Amniotic stem cell (primary cell): ENCODE results near the gene DLEC1.

Source experiments
- DNase-seq: peaks from one replicate; lab custom pipeline; 2025; lab: John Stamatoyannopoulos, UW

Gene DLEC1, protein sequence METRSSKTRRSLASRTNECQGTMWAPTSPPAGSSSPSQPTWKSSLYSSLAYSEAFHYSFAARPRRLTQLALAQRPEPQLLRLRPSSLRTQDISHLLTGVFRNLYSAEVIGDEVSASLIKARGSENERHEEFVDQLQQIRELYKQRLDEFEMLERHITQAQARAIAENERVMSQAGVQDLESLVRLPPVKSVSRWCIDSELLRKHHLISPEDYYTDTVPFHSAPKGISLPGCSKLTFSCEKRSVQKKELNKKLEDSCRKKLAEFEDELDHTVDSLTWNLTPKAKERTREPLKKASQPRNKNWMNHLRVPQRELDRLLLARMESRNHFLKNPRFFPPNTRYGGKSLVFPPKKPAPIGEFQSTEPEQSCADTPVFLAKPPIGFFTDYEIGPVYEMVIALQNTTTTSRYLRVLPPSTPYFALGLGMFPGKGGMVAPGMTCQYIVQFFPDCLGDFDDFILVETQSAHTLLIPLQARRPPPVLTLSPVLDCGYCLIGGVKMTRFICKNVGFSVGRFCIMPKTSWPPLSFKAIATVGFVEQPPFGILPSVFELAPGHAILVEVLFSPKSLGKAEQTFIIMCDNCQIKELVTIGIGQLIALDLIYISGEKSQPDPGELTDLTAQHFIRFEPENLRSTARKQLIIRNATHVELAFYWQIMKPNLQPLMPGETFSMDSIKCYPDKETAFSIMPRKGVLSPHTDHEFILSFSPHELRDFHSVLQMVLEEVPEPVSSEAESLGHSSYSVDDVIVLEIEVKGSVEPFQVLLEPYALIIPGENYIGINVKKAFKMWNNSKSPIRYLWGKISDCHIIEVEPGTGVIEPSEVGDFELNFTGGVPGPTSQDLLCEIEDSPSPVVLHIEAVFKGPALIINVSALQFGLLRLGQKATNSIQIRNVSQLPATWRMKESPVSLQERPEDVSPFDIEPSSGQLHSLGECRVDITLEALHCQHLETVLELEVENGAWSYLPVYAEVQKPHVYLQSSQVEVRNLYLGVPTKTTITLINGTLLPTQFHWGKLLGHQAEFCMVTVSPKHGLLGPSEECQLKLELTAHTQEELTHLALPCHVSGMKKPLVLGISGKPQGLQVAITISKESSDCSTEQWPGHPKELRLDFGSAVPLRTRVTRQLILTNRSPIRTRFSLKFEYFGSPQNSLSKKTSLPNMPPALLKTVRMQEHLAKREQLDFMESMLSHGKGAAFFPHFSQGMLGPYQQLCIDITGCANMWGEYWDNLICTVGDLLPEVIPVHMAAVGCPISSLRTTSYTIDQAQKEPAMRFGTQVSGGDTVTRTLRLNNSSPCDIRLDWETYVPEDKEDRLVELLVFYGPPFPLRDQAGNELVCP (N-terminal part only)

DNA sequence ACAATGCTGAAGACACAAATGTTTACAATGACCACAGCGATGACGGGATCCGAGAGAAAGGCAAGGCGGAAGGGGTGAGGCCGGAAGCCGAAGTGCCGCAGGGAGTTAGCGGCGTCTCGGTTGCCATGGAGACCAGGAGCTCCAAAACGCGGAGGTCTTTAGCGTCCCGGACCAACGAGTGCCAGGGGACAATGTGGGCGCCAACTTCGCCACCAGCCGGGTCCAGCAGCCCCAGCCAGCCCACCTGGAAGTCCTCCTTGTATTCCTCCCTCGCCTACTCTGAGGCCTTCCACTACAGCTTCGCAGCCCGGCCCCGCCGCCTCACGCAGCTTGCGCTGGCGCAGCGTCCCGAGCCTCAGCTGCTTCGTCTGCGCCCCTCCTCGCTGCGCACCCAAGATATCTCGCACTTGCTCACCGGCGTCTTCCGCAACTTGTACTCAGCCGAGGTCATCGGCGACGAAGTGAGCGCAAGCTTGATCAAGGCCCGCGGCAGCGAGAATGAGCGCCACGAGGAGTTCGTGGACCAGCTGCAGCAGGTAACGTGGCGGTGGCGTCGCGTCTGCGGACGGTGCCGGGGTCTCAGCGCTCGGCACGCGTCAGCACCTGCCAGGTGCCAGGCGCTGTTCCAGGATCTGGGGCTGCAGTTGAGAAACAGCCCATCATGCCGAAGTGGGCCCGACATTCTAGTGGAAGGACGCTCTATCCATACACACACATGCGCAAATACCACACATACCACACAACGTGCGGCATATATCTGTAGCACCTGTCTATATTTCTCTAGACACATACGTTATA is at the start of gene DLEC1:
Gene DLEC1 (plus strand): TSS at position 108 of the 798 bp plus-strand sequence. CDS start 18 bp downstream, at position 126.
- no peak for DNase-seq

DNA sequence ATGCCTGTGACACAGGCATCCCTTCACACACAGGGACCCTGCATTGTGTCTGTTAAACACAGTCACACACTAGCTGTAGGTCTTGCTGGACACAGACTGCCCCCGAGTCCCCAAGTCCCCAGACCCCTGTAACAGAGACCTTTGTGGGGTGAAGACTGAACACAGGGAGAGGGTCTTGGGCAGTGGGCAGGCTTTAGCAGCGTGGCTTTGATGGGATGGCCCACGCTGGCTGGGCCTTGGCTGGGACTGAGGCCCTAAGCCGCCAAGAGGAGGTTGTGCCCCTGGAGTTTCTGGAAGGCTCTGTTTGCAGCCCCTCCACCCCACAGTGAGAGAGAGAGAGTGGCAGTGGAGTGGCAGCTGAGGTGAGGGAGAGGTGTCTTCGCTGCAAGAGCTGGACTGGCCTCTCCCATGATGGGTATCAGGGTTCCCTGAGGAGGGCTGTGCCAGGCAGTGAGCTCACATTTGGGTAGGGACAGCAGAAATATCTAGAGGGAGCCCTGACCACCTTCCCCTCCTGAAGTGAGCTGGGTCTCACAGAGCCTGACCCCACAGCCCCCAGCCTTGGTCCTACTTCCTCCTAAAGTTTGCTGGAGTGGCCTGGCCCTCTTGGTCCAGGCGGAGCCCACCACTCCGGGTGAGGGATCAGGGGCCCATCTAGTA is 49.1 kb upstream of the DLEC1 start:
- DNase-seq, result no peak

DNA sequence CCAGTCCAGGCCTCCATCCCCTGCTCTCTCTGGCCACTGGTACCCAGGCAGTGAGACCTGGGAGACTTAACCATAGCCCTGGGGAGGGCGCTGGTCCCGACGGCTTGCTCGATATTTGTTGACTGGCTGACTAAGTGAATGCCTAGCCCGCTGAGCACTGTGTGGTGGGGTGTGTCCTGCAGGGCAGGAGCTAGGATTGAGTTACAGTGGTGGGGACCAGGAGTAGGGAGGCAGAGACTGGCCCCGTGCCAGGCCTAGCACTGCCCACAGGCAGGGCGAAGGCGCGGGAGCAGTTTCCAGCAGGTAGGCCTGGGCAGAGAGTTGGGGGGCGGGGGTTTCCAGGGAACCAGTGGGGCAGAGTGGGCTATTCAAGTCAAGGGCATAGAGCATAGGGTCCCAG is 48.5 kb upstream of the DLEC1 start, which contains the start of gene VILL:
Gene VILL (plus strand): TSS at position 260 of the 400 bp plus-strand sequence. CDS start 2,887 bp downstream, outside the sequence.
- DNase-seq, result no peak

DNA sequence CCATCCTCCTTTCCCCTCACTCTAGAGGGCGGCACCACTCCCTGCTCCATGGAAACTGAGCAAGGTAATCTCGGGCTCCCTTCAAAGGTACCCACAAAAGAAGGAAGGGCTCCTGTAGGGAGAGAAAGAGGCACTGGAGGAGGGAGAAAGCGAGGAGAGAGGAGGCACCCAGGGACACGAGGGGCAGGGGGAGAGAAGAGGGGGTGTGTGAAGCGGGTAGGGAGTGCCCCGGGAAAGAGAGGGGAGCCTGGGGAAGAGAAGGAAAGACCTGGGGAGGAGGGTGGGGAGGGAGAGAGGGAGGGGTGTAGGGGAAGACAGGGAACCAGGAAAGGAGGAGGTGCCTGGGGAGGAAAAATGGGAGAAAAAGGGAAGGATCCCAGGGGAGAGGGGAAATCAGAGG is 47.9 kb upstream of the DLEC1 start:
- DNase-seq, result no peak

DNA sequence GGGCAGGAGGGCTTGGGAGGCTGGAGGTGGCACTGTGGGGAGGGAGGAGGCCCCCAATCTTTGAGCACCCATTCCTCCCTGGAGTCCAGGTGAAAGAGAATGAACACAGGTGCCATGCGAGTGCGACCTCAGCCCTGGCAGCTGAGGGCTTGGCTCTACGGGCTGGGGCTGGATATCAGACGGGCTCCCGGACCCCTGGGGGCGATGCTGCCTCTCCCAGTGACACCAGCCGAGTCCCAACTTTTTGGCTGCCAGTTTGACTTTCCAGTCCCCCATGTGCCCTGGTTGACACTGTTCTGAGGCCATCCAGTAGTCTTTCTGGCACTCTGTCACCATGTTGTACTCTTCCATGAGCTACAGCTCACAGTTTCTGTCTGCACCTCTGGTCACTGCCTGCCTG is 47.2 kb upstream of the DLEC1 start:
- DNase-seq, result no peak

DNA sequence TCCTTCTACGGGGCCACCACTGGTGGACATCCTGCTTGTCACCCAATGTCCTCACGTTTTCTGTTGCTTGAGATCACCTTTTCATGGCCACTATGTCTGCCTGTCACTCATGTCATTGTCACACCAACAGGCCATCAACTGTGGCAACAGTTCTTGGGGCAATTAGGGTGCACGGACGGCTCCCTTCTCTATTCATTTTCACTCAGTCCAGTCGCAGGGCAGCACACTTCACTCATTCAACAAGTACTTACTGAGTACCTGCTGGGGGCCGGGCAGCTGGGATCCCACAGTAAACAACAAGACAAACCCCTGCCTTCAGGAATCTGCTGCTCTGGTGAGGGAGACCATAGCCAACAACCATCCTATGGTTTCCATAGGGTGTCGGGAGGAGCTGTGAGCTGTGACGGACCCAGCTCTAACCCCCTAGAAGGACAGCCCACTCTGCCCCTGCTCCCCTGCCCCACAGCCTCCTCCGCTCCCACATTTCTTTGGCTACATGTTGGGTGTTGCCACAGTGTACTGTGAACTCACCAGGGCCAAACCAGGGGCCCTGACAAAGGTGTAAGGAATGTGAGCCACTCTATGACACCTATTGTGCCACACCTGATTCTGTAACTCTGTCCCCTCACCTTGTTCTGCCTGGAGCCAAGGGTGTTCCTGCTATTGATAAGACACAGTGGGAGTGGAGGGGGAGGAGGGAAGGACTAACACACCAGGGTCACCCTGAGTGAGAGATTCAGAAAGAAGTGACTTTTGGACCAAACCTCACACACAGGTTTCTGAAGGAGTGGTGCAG is 46.5 kb upstream of the DLEC1 start:
- DNase-seq, result no peak

DNA sequence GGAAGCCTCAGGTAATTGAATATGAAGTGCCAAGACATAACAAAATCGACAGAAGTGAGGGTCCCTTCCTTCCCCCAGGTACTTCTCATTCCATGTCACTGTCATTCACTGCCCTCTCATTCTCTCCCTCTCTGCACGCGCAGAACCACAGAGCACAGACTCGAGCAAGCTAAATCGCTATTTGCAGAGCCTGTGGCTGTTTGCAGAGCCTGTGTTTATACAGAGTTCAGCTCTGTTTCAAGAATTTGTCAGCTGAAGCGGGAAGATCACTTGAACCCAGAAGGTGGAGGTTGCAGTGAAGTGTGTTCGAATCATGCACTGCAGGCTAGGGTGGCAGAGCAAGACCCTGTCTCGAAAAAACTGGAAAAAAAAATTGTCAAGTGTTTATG is 45.9 kb upstream of the DLEC1 start:
- DNase-seq, result no peak

DNA sequence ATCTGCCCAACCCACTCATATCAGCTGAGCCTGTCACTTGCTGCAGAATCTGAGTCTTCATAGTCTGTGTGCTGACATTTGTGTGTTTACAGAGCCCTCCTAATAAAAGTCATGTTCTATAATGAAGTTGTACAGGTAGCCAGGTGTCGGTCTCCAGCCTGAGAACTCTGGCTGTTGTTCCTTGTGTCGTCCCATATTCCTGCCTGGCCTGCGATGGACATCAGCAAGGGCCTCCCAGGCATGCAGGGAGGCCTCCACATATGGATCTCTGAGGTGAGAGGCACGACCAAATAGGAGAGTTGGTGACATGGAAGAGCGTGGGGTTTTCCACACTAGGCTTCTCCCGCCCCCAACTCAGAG is 45.6 kb upstream of the DLEC1 start:
- DNase-seq, result no peak

DNA sequence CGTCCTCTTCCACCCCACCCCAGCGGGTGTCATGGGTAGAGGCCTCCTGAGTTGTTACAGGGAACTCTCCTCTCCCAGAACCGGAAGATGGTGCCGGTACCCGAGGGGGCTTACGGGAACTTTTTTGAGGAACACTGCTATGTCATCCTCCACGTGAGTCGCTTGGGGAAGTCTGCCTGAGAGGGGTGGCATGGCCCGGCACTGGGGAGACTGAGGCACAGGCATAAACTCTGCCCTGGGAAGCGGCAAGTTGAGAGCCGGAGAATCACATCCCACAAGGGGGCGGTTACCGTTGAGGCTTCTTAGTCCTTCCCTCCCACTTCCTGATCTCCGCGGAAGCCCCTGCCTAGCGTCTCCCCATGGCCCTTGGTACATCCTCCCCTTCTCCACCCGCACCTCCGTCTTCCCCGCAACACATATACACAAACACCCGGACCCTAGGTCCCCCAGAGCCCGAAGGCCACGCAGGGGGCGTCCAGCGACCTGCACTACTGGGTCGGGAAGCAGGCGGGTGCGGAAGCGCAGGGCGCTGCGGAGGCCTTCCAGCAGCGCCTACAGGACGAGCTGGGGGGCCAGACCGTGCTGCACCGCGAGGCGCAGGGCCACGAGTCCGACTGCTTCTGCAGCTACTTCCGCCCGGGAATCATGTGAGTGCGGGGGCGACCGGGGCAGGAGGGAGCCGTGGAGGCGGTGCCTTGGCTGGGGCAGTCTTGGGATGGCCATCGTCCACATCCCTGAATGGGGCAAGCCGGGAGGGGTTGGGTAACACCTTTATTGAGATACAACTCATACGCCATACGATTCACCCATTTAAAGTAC is 45.0 kb upstream of the DLEC1 start:
- no peak for DNase-seq

DNA sequence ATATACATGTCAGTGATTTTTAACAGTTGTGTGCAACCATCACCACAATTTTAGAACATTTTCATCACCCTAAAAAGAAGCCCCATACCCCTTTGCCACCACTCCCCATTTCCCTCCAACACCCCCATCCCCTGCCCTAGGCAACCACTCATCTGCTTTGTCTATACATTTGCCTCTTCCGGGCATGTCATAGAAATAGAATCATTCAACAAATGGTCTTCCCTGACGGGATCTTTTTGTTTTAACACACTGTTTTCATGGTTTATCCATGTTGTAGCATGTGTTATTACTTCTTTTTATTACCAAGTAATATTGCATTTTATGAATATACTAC is 44.4 kb upstream of the DLEC1 start:
- no peak for DNase-seq

DNA sequence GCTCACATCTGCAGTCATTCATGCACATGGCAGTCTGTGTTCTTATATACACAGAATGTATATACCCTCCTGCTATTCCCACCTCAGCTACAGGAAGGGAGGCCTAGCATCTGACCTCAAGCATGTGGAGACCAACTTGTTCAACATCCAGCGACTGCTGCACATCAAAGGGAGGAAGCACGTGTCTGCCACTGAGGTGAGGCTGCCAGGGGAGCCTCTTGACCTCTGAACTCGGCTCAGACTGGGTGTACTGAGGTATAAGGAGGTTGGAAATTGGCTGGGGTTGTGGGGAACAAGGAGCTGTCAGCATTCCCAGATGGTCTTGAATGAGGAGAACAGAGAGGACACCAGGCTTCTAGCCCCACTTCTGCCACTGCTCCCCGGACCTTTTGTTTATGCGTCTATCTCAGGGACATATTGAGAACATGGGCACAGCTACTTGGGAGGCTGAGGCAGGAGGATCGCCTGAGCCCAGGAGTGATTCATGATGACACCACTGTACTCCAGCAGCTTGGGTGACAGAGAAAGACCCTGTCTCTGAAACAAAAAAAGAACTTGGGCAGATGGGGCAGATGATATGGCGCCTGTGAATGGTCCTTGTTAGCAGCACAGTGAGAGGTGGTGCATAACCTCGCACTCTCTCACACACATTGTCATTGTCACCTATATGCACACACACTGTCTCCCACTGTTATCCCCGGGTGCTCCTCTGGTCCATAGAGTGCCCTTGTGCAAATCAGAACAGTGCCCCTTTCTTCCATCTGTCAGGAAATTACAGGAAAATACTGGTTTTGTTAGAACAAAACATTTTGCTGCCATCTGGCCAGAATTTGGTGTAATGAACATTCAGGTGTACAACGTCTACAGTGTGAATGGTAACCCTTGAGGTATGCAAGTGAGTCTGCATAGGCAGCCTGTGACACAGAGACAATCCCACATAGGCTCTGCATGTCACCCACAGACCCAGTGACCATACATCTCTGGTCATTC is 43.1 kb upstream of the DLEC1 start:
- DNase-seq, result no peak

DNA sequence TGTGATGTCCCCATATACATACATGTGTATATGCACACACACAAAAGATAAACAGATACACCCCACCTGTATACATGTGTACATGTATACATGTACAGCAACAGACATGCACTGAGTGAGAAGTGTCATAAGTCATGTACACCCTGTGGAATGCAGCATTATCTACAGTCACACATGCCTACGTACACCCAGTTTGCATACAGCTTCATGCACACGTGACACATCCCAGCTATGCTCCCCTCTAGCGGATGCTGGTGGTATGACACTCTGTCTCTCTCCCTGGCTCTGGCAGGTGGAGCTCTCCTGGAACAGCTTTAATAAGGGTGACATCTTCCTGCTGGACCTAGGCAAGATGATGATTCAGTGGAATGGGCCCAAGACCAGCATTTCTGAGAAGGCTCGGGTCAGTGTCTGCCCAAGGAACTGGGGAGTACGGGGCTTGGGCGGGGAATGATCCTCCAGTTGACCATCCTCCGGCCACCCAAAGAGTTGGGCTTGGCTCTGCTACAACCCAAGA is 42.2 kb upstream of the DLEC1 start:
- DNase-seq, result peak; percentile 33

DNA sequence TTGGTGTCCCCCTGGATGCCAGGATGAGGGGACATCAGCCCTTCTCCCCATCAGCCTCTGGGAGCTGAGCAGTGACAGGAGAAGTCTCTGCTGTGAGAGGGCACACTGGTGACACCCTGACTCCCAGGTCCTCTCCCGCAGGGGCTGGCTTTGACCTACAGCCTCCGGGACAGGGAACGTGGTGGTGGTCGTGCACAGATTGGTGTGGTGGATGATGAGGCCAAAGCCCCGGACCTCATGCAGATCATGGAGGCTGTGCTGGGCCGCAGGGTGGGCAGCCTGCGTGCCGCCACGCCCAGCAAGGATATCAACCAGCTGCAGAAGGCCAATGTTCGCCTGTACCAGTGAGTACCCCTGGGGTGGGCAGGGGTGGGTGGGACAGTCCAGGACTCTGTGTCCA is 41.7 kb upstream of the DLEC1 start:
- no peak for DNase-seq

DNA sequence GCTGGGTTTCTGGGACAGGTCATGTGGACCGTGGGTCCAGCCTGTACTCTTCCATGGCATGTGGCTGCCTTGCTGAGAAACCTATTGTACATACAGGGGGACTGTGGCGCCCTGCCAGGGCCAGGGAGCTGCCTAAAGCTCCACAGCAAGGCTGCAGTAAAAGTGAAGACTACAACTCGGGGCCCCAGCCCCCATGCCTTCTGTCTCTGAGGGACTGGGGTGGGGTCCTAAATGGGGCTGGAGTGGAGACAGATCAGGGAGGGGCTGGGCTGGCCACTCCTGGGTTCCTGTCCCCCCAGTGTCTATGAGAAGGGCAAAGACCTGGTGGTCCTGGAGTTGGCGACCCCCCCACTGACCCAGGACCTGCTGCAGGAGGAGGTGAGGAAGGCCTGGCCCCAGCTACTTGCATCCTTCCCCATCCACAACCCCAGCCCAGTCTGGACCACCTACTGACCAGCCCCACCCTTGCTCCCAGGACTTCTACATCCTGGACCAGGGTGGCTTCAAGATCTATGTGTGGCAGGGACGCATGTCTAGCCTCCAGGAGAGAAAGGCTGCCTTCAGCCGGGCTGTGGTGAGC is 41.1 kb upstream of the DLEC1 start:
- DNase-seq, result no peak

DNA sequence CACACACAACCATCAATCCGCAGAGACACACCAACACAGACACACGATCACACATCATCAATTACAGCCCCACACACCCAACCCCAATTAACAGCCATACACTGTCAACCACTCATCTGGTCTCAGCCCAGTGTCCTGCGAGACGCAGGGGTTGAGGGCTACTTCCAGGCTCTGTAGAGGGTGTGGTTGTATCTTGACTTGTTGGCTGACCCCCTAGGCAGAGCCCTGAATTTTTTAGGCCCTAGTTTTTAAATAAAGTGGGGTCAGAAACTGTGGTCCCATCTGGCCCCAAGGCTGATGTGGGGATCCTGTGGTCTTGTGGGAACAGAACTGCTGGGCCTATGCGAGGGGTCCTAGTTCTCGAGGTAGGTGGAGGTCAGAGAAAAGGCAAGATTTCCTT is 39.2 kb upstream of the DLEC1 start:
- DNase-seq, result no peak

DNA sequence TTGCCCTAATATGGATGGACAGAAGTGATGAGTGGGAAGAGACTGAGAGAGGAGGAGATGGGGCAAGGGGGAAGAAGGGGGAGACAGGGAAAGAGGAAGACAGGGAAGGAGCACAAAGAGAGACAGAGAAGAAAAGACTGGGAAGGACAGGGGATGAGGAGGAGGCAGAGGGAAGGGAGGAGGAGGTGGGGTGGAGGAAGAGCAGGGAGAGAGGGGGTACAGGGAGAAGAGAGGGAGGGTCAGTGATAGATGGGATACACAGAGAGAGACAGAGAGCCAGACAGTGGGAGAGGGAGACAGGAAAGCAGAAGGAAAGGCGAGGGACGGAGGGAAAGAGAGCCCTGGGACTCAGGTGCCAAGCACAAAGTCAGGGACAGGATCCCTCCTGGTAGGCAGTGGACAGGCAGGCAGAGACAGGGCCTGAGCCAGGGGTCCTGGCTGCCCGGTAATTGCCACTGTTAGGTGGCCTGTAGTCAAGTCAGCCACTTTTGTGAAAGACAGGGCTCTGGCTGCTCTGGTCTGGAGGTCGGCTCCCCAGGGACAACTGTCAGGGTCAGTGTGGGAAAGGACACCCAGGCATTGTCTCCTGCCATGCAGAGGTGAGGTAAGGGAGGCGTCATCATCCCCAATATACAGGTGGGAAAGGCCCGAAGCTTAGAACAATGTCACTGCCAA is 38.6 kb upstream of the DLEC1 start:
- DNase-seq, result no peak

DNA sequence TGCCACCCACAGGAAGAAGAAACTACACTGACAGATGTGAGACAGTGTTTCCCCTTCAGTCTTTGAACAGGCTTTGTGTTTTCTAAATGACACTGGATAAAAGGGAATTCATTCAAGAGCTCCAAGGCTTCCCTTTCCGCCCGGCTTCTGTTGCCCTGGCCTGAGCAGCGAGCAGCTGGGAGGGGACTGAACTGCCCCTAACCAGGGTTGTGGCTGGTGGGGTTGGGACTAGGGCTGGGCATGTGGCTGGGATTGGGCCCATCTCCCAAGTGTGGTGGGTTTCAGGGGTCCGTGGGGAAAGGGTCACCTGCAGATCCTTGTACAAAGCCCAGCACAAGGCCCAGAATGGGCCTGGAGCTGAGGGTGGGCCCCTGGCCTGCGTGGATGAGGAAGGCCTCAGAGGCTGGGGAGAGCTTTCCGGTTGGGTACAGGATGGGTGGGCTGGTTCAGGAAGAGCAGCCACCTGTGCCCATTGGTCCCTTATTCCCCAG is 38.0 kb upstream of the DLEC1 start:
- no peak for DNase-seq
